Renal cortical epithelial cell (primary cell): ENCODE data around the gene FBXO8. TPM values are rescaled to one million over a fixed set of nuclear protein-coding genes. Genes with fewer than 3 reads are reported as not detected.

Experiments
- DNase-seq: peaks from one replicate; pipeline ENCODE4 v3.0.0-alpha.2; 2011; ENCODE audit warnings: low read depth
- total RNA-seq: library from RNA; depleted of rRNA; stranded (reverse); fragments of >200 nt; gene quantifications from 2 replicates; pipeline ENCODE4 v1.2.3, GENCODE V29; 2014

Gene FBXO8
- total RNA-seq, 1 donor from 2014 or later: 48.5 TPM

DNA sequence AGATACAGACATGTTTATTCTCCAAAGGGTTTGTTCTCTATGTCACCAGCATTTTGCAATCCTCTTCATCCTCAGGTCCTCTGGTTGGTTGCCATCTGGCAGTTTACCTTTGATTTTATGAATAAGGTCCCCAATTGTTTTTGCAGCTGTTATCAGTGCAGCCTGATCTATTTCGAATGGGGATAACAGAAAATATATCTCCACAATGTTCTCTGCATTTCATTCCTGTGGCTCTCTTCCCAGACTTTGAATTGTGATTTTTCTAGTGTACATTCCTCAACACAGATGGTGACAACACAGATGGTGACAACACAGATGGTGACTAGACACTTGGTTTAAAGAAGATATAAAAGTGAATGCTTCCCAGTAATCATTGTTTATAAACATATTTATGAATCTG is 74.1 kb downstream of the FBXO8 start:
- no peak for DNase-seq

DNA sequence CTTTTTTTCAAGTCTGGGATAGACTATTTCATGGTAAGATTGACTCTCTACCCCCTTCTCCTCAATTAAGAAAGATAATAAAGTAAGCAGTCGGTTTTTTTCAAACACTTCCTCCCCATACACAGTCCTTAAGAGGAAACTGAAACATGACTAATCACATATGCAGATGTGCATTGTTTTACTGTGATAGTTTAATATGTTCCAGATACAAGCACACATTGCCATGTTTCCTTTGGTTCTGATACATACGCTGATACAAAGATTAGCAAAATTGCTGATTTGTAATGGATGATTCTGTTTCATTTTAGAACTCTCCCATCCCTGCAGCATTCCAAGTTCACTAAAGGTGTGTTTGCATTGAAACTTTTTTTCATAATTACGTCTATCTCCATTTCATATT is 76.1 kb downstream of the FBXO8 start:
- DNase-seq: no peak

GRCh38 chr4:174204164-174204831 is 79.2 kb downstream of the FBXO8 start:
- no peak for DNase-seq

- no peak for DNase-seq
These were observed 81.6 kb downstream of the FBXO8 start for GRCh38 chr4:174201871-174202270.

DNA sequence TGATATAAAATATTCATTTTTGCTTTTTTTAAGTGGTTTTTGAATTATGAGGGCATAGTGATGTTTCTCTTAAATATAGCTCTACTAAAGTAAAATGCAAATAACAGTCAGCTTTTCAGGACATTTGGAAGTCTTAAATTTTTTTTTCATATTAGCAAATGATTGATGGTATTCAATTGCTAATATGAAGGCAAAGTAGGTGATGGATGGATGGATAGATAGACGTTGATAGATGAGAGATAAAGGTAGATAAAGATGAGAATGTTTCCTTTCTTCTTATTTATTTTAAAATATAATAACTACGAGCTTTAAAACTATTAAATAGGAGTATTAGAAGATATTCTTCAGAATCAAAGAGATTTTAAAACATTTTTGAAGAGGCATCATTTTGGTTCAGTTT is 83.7 kb downstream of the FBXO8 start:
- DNase-seq: no peak

GRCh38 chr4:174198828-174199227 is 84.6 kb downstream of the FBXO8 start:
- DNase-seq: no peak

GRCh38 chr4:174198396-174198795 is 85.1 kb downstream of the FBXO8 start:
- no peak for DNase-seq

DNA sequence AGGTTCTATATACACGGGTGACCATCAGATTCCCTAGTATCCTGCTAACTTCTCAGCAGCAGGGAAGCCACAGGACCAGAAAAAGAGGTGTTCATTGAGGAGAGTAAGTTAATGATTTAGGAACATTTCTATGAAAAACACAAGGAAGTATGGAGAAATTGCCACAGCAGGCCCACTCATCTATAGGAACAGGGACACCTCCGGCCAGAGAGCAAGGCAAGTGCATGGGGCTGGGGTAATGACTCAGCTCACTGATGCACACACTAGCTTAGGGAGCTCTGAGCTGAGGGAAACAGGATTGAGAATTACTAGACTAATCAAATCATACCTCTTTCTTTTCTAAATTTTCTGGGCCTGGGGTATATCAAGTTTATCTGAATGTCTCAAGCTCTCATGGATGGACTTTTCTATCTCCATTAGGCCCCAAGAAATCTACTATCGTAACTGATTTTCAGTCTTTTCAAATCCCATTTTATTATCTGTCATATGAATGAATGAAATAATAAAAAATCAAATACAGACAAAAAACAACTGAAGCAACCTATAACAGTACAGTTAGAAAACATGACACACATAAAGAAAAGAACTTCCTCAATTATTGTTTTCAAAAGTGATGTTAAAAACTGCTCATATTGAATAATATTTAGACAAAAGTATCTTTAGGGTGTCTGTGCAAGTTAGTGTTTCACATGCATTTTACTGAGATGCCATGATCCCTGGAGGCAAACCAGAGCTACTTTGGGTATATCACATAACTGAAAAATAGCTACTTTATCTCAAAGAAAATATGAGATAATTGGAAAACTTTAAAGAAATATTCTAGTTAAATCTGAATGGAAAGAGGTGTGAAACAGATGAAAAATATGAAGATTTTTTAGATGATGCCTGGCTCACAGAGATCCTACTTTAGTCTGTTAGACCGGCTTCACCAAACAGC is 89.8 kb downstream of the FBXO8 start:
- DNase-seq: no peak

DNA sequence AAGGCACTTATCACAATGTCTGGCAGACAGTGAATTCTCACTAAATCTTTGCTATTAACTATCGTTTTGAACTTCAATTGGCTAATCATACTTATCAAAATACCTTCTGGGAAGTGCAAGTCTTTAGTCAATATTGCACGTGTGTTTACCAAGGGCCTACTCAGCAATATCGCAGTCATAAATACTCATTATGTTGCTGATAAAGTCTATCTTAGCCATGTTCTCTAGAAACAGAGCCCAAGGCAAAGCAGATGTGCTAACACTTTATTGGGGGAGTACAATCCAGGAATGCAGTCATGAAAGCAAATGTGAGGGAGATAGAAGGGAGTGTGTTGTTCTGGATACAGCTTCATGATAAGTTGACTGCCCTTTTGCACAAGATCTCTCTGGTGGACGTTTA is 90.5 kb downstream of the FBXO8 start:
- DNase-seq: no peak

GRCh38 chr4:174190832-174191500 is 92.5 kb downstream of the FBXO8 start:
- no peak for DNase-seq

DNA sequence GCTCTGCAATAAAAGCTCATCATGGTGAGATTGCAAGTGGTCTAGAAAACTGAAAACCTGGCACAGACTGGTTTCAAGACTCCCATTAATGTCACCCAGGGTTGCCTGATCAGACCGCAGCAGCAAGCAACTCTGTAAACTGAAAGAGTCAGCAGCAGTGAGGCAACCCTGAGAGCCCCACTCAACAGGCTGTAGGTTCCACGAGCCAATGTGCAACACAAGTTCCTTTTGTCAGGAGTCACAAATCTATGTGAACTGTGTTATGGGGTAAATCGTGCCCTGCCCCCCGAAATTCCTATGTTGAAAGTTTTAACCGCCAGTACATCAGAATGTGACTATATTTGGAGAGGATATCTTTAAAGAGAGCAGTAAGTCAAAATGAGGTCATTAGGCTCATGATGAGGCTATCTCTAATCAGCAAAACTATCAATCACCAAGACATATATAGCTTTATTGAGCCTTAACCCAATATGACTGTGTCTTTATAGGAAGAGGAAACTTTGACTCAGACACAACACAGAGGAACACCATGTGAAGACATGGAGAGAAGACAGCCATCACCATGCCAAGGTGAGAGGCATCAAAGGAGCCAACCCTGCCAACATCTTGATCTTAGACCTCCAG is 94.0 kb downstream of the FBXO8 start:
- no peak for DNase-seq

Other genes starting within 250 kb of the FBXO8 start
- gene CEP44, start 244 bp upstream of the FBXO8 start, total RNA-seq: 16.6 and 17.2 TPM in 2 replicates
- gene HPGD, start 238.8 kb upstream of the FBXO8 start, total RNA-seq: 8.7 and 105 TPM in 2 replicates